WTC11 (cell line): Measurements from ENCODE around the gene ARHGEF38. TPM values are rescaled to one million over a fixed set of nuclear protein-coding genes. Genes with fewer than 3 reads are reported as not detected.

Experiments used
- ATAC-seq: fragments of 200-7000 bp; cut with Tn5 transposase; 2 replicates; pipeline ENCODE4 v1.10.0; 2021; ENCODE audit warnings: mild to moderate bottlenecking, moderate library complexity
- CTCF ChIA-PET: fragments of 300-600 bp; sonication (Branson Sonifier 250); formaldehyde crosslinking; loops from one replicate; lab custom pipeline; 2021; ENCODE audit warnings: antibody characterized with exemption; lab: Charles Lee
- POLR2A ChIA-PET: fragments of 350-600 bp; sonication (Branson Sonifier 250); formaldehyde crosslinking; loops from one replicate; lab custom pipeline; 2021; ENCODE audit warnings: antibody characterized with exemption; lab: Charles Lee
- DNase-seq: peaks from one replicate; pipeline ENCODE4 v3.0.0; 2021; ENCODE audit warnings: low spot score
- H3K27ac Mint-ChIP-seq: 2 replicates; pipeline ENCODE4 v1.8.0; 2021; ENCODE audit warnings: mixed read lengths
- H3K27me3 Mint-ChIP-seq: 2 replicates; pipeline ENCODE4 v1.8.0; 2021; ENCODE audit warnings: low read depth, mild to moderate bottlenecking, moderate library complexity, mixed read lengths
- H3K36me3 Mint-ChIP-seq: 2 replicates; pipeline ENCODE4 v1.8.0; 2021; ENCODE audit warnings: mixed read lengths
- H3K4me1 Mint-ChIP-seq: 2 replicates; pipeline ENCODE4 v1.8.0; 2022; ENCODE audit warnings: mixed read lengths
- H3K4me3 Mint-ChIP-seq: 2 replicates; pipeline ENCODE4 v1.8.0; 2021; ENCODE audit warnings: mild to moderate bottlenecking, moderate library complexity, mixed read lengths
- H3K9me3 Mint-ChIP-seq: 2 replicates; pipeline ENCODE4 v1.8.0; 2021; ENCODE audit warnings: mixed read lengths
- CTCF ChIP-seq: fragments of 200-600 bp; IDR thresholded peaks from 2 replicates; pipeline ENCODE4 v1.8.0; 2022; ENCODE audit warnings: antibody characterized with exemption
- ETV6 ChIP-seq: sonication (generic); formaldehyde crosslinking; IDR thresholded peaks from 2 replicates; pipeline ENCODE4 v1.8.1; 2022; ENCODE audit warnings: mild to moderate bottlenecking, missing genetic modification reagents
- GRHL2 ChIP-seq: fragments of 250-450 bp; sonication (Bioruptor Pico); IDR thresholded peaks from 2 replicates; pipeline ENCODE4 v1.8.0; 2022; ENCODE audit warnings: mild to moderate bottlenecking, moderate library complexity; ENCODE audit not compliant: insufficient replicate concordance, severe bottlenecking
- IRF1 ChIP-seq: sonication (generic); formaldehyde crosslinking; IDR thresholded peaks from 2 replicates; pipeline ENCODE4 v1.8.0; 2023; ENCODE audit warnings: missing genetic modification reagents
- IRF2 ChIP-seq: sonication (generic); formaldehyde crosslinking; IDR thresholded peaks from 2 replicates; pipeline ENCODE4 v1.8.0; 2022; ENCODE audit warnings: low read depth, missing genetic modification reagents, borderline replicate concordance
- MLX ChIP-seq: sonication (generic); formaldehyde crosslinking; IDR thresholded peaks from 2 replicates; pipeline ENCODE4 v1.8.1; 2023; ENCODE audit warnings: mild to moderate bottlenecking, missing genetic modification reagents, moderate library complexity
- NFE2L1 ChIP-seq: sonication (generic); formaldehyde crosslinking; IDR thresholded peaks from 2 replicates; pipeline ENCODE4 v1.8.1; 2023; ENCODE audit warnings: missing genetic modification reagents
- NFYB ChIP-seq: sonication (generic); formaldehyde crosslinking; conservative IDR thresholded peaks from 2 replicates; pipeline ENCODE4 v1.8.0; 2022; ENCODE audit warnings: low read depth, missing genetic modification reagents
- NR2C2 ChIP-seq: sonication (generic); formaldehyde crosslinking; IDR thresholded peaks from 2 replicates; pipeline ENCODE4 v1.8.0; 2022; ENCODE audit warnings: mild to moderate bottlenecking, missing genetic modification reagents
- OVOL2 ChIP-seq: fragments of 250-450 bp; sonication (Bioruptor Pico); IDR thresholded peaks from 2 replicates; pipeline ENCODE4 v1.9.0; 2021; ENCODE audit warnings: mild to moderate bottlenecking, borderline replicate concordance
- PRRX2 ChIP-seq: fragments of 250-450 bp; sonication (Bioruptor Pico); IDR thresholded peaks from 2 replicates; pipeline ENCODE4 v1.8.0; 2021; ENCODE audit warnings: mild to moderate bottlenecking
- RELA ChIP-seq: sonication (generic); formaldehyde crosslinking; IDR thresholded peaks from 2 replicates; pipeline ENCODE4 v1.8.1; 2022; ENCODE audit warnings: missing genetic modification reagents, mild to moderate bottlenecking, borderline replicate concordance
- STAT6 ChIP-seq: sonication (generic); formaldehyde crosslinking; conservative IDR thresholded peaks from 2 replicates; pipeline ENCODE4 v1.8.1; 2023; ENCODE audit warnings: mild to moderate bottlenecking, low read depth, missing genetic modification reagents, moderate library complexity
- USF1 ChIP-seq: sonication (generic); formaldehyde crosslinking; IDR thresholded peaks from 2 replicates; pipeline ENCODE4 v1.8.0; 2022; ENCODE audit warnings: mild to moderate bottlenecking, missing genetic modification reagents
- ZNF121 ChIP-seq: sonication (generic); formaldehyde crosslinking; IDR thresholded peaks from 2 replicates; pipeline ENCODE4 v1.8.0; 2023; ENCODE audit warnings: missing genetic modification reagents
- ZNF416 ChIP-seq: fragments of 250-450 bp; sonication (Bioruptor Pico); IDR thresholded peaks from 2 replicates; pipeline ENCODE4 v1.9.0; 2021; ENCODE audit warnings: mild to moderate bottlenecking, inconsistent platforms
- ZNF532 ChIP-seq: fragments of 250-450 bp; sonication (Bioruptor Pico); IDR thresholded peaks from 2 replicates; pipeline ENCODE4 v1.9.0; 2021; ENCODE audit warnings: mild to moderate bottlenecking, borderline replicate concordance
- ZSCAN18 ChIP-seq: fragments of 250-450 bp; sonication (Bioruptor Pico); IDR thresholded peaks from 2 replicates; pipeline ENCODE4 v2.1.2; 2022; ENCODE audit warnings: mild to moderate bottlenecking, moderate library complexity
- total RNA-seq: library from RNA; stranded (reverse); gene quantifications from 3 replicates; pipeline ENCODE4 v1.2.3, GENCODE V29; 2021

ARHGEF38 gene
- total RNA-seq, 1 experiment from 2014 or later, result not detected

GRCh38 chr4:105504744-105505143 lies 47.7 kb upstream of the ARHGEF38 start:
- ATAC-seq (no peak), DNase-seq (no peak)
- CTCF ChIA-PET, result no interaction called here
- Mint-ChIP-seq H3K4me1 (no peaks in the 10 kb centered on the region), H3K27me3 (no peaks in the 10 kb centered on the region; the same call in 1 of the 2 replicates), H3K27ac (no peak overlapping the region), H3K4me3 (no peak overlapping the region), H3K9me3 (peaks cover 8% of the 10 kb centered on the region), H3K36me3 (no peaks in the 10 kb centered on the region)
- POLR2A ChIA-PET, result no interaction called here
- TF ChIP-seq RELA (CRISPR knock-in tag) (no peak), IRF1 (CRISPR knock-in tag) (no peak), ZSCAN18 (no peak), MLX (CRISPR knock-in tag) (no peak), ZNF416 (CRISPR knock-in tag) (no peak), CTCF (no peak), ETV6 (no peak), OVOL2 (CRISPR knock-in tag) (no peak), IRF2 (CRISPR knock-in tag) (no peak), NFE2L1 (CRISPR knock-in tag) (no peak), NR2C2 (no peak), ZNF121 (CRISPR knock-in tag) (no peak), STAT6 (no peak), USF1 (CRISPR knock-in tag) (no peak), ZNF532 (no peak), NFYB (no peak), PRRX2 (CRISPR knock-in tag) (no peak), GRHL2 (no peak)
